AG08396 (cell line): Measurements from ENCODE around the gene LINC01488.

ENCODE experiments used
- DNase-seq: peaks from one replicate; pipeline ENCODE4 v3.0.0; 2012; ENCODE audit warnings: low spot score, mixed read lengths

The LINC01488 gene

GRCh38 chr11:69481393-69481844 is at the start of gene LINC01488:
TSS of gene LINC01488 (plus strand) at chr11:69481663.
- DNase-seq = no peak

- no peak for DNase-seq
Measured at GRCh38 chr11:69431893-69432738, 49.3 kb upstream of the LINC01488 start.

GRCh38 chr11:69433741-69434140 is 47.7 kb upstream of the LINC01488 start:
- DNase-seq = no peak

- no peak for DNase-seq
Measured at GRCh38 chr11:69434471-69434931, 47.0 kb upstream of the LINC01488 start.

GRCh38 chr11:69435161-69435986 is 46.1 kb upstream of the LINC01488 start:
- DNase-seq = no peak

GRCh38 chr11:69436041-69436982 is 45.2 kb upstream of the LINC01488 start:
- DNase-seq = no peak

GRCh38 chr11:69437001-69437875 is 44.2 kb upstream of the LINC01488 start:
- DNase-seq = no peak

GRCh38 chr11:69437876-69438205 is 43.6 kb upstream of the LINC01488 start:
- no peak for DNase-seq

GRCh38 chr11:69438286-69438920 is 43.1 kb upstream of the LINC01488 start:
- no peak for DNase-seq

- no peak for DNase-seq
Measured at GRCh38 chr11:69439127-69439526, 42.3 kb upstream of the LINC01488 start.

GRCh38 chr11:69439651-69440464 is 41.6 kb upstream of the LINC01488 start:
- no peak for DNase-seq

GRCh38 chr11:69440876-69441275 is 40.6 kb upstream of the LINC01488 start:
- no peak for DNase-seq

- DNase-seq = peak; percentile 42
Measured at GRCh38 chr11:69442012-69442806, 39.3 kb upstream of the LINC01488 start.

GRCh38 chr11:69442807-69443137 is 38.7 kb upstream of the LINC01488 start:
- peak; percentile 78 for DNase-seq

GRCh38 chr11:69443138-69443967 is 38.1 kb upstream of the LINC01488 start:
- DNase-seq = peak; percentile 98

GRCh38 chr11:69443968-69444364 is 37.5 kb upstream of the LINC01488 start:
- DNase-seq = no peak

- DNase-seq = peak; percentile 81
Measured at GRCh38 chr11:69444381-69445130, 36.9 kb upstream of the LINC01488 start.
